Type B pancreatic cell (in vitro differentiated cells): Measurements from ENCODE around the gene PHRF1. TPM values are rescaled to one million over a fixed set of nuclear protein-coding genes. Genes with fewer than 3 reads are reported as not detected.

Experiments
- DNase-seq: peaks from one replicate; pipeline ENCODE4 v3.0.0; 2021; ENCODE audit warnings: mixed read lengths; ENCODE audit not compliant: unreplicated experiment; ENCODE audit errors: extremely low spot score
- H3K27ac Mint-ChIP-seq: 2 replicates; pipeline ENCODE4 v1.8.0; 2021; ENCODE audit warnings: mild to moderate bottlenecking, mixed read lengths
- H3K27me3 Mint-ChIP-seq: 2 replicates; pipeline ENCODE4 v1.8.0; 2021; ENCODE audit warnings: mixed read lengths
- H3K36me3 Mint-ChIP-seq: 2 replicates; pipeline ENCODE4 v1.8.0; 2021; ENCODE audit warnings: mixed read lengths
- H3K4me1 Mint-ChIP-seq: one replicate; pipeline ENCODE4 v1.8.0; 2021; ENCODE audit warnings: mixed read lengths; ENCODE audit not compliant: unreplicated experiment
- H3K4me3 Mint-ChIP-seq: 2 replicates; pipeline ENCODE4 v1.8.0; 2021; ENCODE audit warnings: mild to moderate bottlenecking, mixed read lengths
- H3K9me3 Mint-ChIP-seq: 2 replicates; pipeline ENCODE4 v1.8.0; 2021; ENCODE audit warnings: mixed read lengths
- total RNA-seq: library from RNA; stranded (reverse); gene quantifications from 2 replicates; pipeline ENCODE4 v1.2.1, GENCODE V29; 2021; ENCODE audit warnings: low replicate concordance
- TF ChIP-seq, protein P1 (sequence below): fragments of 200-600 bp; sonication (generic); conservative IDR thresholded peaks from 2 replicates; pipeline ENCODE4 v1.5.0; 2021; ENCODE audit warnings: antibody characterized with exemption, mild to moderate bottlenecking

The PHRF1 gene
- total RNA-seq, 1 donor from 2014 or later: 38.7 TPM

DNA sequence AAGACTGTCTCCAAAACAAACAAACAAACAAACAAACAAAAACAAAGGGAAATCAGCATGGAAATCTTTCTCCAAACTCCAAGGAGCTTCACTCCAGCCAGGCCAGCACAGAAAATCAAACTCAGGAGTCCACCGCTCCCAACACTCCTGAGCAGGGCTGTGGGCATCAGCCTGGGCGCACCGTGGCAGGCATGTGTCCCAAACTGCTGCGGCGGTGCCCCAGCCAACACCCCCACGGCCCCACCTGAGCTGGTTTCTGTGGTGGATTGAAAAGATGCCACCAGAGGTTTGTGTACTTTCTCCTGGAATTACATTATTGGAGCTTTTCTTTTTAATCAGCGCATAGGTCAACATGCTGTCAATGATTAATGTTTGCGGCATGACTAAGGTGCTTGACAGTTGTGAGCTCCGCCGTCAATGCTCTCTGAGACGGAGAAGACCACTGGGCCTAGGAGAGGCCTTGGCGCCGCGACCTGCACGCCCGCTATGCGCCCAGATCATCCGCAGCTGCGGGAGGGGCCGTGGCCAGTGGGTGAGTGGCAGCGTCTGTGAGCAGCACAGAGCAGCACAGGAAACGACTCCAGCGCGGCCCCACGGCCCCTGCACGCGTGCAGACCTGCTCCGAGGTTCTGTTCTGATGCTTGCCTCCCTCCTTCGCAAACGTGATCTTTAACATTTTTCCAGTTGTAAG, 78.9 kb downstream of the PHRF1 start:
- H3K4me3 Mint-ChIP-seq: no peak overlapping the region
- H3K27ac Mint-ChIP-seq: no peak overlapping the region
- peaks cover 5% of the 10 kb centered on the region for H3K36me3 Mint-ChIP-seq
- DNase-seq: no peak
- TF ChIP-seq, protein P1, sequence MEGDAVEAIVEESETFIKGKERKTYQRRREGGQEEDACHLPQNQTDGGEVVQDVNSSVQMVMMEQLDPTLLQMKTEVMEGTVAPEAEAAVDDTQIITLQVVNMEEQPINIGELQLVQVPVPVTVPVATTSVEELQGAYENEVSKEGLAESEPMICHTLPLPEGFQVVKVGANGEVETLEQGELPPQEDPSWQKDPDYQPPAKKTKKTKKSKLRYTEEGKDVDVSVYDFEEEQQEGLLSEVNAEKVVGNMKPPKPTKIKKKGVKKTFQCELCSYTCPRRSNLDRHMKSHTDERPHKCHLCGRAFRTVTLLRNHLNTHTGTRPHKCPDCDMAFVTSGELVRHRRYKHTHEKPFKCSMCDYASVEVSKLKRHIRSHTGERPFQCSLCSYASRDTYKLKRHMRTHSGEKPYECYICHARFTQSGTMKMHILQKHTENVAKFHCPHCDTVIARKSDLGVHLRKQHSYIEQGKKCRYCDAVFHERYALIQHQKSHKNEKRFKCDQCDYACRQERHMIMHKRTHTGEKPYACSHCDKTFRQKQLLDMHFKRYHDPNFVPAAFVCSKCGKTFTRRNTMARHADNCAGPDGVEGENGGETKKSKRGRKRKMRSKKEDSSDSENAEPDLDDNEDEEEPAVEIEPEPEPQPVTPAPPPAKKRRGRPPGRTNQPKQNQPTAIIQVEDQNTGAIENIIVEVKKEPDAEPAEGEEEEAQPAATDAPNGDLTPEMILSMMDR: no peak
- no peaks in the 10 kb centered on the region for H3K27me3 Mint-ChIP-seq
- H3K9me3 Mint-ChIP-seq: no peaks in the 10 kb centered on the region
- H3K4me1 Mint-ChIP-seq: no peaks in the 10 kb centered on the region

DNA sequence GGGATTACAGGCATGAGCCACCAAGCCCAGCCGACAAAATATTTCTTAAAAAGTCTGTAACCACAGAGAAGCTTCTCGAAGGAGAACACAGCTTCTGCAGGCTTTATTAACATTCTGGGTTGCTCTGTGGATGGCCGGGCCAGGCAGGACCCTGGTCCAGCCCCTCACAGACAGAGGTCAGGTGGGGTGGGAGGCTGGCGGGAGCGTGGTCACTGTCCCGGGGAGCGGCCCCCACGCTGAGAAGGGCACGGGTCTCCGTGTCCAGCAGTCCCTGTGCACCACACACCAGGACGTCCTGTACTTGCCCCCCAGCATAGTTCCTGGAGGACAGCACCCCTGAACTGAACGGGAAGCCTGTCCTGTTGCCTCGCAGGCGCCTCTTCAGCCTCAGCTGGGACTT, 80.2 kb downstream of the PHRF1 start:
- H3K36me3 Mint-ChIP-seq: peaks cover 5% of the 10 kb centered on the region
- TF ChIP-seq, protein P1: no peak
- H3K9me3 Mint-ChIP-seq: no peaks in the 10 kb centered on the region
- H3K27ac Mint-ChIP-seq: no peak overlapping the region
- no peak for DNase-seq
- no peak overlapping the region for H3K4me3 Mint-ChIP-seq
- no peaks in the 10 kb centered on the region for H3K4me1 Mint-ChIP-seq
- no peaks in the 10 kb centered on the region for H3K27me3 Mint-ChIP-seq

DNA sequence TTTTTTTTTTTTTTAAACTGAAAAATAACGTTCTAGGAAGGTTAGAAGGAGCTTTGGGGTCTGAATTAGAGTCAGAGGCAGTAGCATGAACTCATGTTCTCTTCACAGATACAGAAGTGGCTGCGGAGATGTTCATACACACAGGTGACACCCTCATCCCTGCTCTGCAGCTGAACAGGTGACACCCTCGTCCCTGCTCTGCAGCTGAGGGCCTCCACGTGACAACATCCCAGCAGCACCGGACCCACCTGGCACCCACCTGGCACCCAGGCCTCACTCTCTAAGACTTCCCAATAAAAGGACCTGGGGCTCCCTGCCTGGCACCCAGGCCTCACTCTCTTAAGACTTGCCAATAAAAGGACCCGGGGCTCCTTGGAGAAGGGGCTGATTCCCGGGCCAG, 80.6 kb downstream of the PHRF1 start:
- peaks cover 5% of the 10 kb centered on the region for H3K36me3 Mint-ChIP-seq

DNA sequence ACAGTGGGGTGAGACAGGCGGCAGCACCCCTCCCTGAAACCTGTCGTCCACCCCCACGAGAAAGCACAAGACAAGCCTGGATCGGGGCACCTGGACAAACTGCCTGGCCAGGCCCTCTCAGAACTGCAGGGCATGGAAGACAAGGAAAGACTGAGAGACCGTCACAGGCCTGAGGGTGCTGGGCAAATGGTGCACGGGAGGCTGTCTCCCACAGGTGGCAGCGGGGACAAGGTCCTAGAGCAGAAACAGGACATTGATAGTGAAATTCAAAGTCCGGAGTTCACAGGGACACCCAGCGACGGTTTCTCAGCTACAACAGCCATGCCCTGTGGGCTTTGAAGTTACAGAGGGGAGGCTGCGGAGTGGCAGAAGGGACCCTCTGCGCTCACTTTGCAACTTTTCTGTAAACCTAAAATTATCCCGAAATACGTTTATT, 81.4 kb downstream of the PHRF1 start:
- no peak overlapping the region for H3K27ac Mint-ChIP-seq
- H3K9me3 Mint-ChIP-seq: no peaks in the 10 kb centered on the region
- no peaks in the 10 kb centered on the region for H3K4me1 Mint-ChIP-seq
- no peak overlapping the region for H3K4me3 Mint-ChIP-seq
- no peaks in the 10 kb centered on the region for H3K27me3 Mint-ChIP-seq
- TF ChIP-seq, protein P1: no peak
- no peak for DNase-seq
- peaks cover 3% of the 10 kb centered on the region for H3K36me3 Mint-ChIP-seq

More for the DNA sequence above, 80.6 kb downstream of the PHRF1 start:
- Mint-ChIP-seq H3K9me3 (no peaks in the 10 kb centered on the region), H3K4me3 (no peak overlapping the region), H3K27me3 (no peaks in the 10 kb centered on the region), H3K4me1 (no peaks in the 10 kb centered on the region), H3K27ac (no peak overlapping the region)
- DNase-seq: no peak
- TF ChIP-seq, protein P1: no peak

DNA sequence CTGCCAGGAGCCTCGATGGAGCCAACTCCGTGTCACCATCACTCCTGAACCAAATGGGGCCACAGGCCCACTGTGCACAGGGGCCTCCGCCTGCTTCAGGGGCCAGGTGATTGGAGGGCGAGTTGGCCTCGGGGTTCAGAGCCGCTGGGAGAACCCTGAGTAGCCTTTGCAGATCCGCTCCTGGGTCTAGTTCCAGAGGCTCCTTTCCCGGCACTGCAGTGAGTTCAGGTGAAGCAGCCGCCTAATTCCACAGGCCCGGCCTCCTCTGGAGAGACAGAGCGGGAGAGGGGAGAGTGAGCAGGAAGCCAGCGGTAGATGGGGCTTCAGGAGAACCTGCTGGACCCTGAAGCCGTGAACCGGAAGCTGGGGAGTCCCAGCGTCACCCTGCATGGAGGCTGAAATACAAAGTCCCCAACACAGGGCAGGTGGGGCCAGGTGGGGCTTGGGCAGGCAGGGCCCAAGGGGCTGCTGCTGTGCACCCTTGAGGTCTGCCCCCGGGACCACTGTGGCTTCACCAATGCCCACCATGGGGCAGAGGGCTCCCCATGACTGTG, 83.3 kb downstream of the PHRF1 start:
- Mint-ChIP-seq H3K9me3 (no peaks in the 10 kb centered on the region), H3K36me3 (peaks cover 6% of the 10 kb centered on the region), H3K27me3 (no peaks in the 10 kb centered on the region), H3K4me3 (no peak overlapping the region), H3K4me1 (no peaks in the 10 kb centered on the region), H3K27ac (no peak overlapping the region)
- DNase-seq: no peak
- TF ChIP-seq, protein P1: no peak
